Activated T-cell treated with anti-CD3 and anti-CD28 coated beads for 4 hours (primary cell): Measurements from ENCODE around the gene GPRC6A.

Source experiments
- DNase-seq: peaks from one replicate; pipeline ENCODE4 v3.0.0-alpha.2; 2020

GPRC6A gene

DNA sequence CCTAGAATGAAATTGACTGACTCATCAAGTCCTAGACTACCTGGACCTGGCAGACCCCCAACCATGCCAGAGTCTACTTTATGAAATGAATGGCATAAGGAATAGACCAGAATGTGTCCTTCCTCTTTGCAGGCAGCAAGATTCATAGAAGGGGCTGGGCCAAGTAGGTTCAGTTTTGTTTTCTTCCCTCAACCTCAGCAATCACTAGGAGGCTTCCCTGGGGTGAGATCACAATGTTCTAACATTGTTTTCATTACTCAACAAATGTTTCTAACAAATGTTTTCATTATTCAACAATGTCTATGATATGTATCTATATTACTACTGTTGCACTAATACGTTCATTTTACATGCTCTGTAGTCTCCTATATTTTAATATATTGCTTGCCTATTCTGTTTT lies 55.0 kb downstream of the GPRC6A start:
- DNase-seq, result no peak

DNA sequence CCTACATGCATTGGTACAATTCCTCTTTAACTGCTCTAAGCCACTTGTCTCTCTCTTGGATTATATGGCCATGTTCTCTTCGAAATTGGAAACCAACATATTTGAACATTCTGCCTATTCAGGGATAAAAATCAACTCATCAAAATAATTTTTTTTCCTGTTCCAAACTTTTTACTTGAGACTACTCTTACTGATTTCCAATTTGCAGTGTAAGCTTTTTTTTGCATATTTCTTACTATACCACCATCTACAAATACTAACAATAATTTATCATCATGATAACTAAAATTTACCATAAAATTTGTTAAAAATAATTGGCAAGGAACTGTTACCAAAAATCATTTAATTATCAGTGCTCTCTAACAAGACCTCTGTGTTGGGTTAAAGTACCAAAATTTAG lies 56.4 kb downstream of the GPRC6A start:
- DNase-seq, result no peak

DNA sequence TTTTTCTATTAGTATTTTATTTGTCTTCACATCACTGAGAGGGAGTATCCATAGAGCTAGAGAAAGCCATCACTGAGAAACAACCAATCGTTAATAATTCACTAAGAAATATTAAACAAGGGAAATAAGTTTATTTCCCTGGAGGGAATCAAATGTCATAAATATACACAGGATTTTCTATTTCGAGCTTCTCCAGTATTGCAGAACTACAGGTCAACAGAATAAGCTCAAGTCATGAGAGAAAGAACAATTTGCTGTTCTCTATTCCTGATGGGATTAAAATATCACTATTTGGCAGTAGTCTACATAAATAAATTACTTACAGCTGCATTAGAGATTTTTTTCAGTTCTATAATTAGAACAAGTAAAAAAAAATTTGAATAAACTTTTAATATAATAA lies 61.2 kb downstream of the GPRC6A start:
- DNase-seq, result no peak

DNA sequence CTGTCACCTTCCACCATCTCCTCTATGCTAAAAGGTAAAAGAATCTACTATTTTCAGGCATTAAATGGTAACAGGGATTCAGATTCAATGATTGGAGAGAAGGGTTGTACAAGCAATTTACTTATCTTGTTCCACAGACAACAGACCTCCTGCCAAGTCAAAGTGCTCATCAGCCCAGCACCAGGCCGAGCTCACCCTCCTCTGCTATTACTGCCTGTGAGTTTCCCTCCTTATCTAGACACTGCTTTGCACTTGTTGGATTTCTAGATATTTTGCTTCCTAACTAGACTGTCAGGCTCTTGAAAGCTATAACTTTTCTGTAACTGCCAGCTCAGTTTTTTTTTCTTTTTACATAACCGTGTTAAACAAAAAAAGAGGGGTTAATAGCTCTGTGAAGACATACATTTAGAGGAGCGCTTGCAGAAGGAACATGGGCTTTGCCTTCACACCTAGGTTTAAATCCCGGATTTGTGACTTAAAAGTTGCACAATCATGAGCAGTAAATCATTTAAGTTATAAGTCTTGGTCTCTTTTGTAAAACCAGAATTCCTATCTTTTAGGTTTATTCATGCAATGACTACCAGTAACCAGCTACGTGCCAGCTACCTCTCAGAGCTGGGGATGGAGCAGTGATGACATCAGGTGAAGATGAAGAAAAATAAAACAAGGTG lies 62.2 kb downstream of the GPRC6A start:
- DNase-seq, result no peak

DNA sequence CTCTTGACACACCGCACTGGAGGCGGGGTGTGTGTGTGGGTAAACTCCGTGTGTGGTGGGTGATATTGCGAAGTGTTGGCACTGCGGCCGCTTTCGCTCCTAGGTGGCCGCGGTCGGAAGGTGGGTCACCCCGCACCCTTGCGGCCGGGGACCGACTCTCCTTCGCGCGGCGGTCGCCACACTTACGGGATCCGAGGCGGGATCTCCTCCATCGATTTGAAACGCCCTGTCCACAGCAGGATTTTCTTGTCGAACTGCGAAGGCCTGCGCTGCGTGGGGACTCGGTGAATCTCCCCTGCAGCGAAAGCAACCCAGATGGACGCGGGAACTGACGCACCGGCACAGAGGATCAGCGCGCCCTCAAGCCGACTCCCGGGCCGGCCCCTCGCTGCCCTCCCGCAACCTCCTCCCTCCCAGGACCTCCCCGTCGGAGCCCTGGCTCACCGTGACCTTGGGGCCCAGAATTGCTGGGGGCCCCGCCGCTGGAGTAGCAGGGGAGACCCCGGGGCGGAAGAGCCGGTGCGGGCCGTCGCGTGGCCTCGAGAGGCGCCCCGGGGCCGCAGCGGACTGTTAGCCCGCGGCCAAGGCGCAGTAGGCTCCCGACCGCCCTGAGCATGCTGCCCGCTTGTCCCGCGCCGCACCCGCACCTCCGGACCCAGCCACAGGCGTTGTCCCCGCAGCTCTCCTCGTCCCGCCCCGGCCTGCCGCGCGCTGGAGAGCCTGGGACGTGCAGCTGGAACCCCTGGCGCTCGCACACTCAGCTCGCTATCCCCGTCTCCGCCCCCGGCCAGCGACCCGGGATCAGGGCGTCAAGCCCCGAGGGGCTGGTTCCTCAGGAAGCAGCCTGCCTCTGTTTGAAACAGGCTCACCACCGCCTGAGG lies 63.7 kb downstream of the GPRC6A start, which contains the start of gene FAM162B:
FAM162B (minus strand) TSS at position 759 of the 881 bp plus-strand sequence; CDS start at position 616, 143 bp downstream.
- DNase-seq, result no peak

DNA sequence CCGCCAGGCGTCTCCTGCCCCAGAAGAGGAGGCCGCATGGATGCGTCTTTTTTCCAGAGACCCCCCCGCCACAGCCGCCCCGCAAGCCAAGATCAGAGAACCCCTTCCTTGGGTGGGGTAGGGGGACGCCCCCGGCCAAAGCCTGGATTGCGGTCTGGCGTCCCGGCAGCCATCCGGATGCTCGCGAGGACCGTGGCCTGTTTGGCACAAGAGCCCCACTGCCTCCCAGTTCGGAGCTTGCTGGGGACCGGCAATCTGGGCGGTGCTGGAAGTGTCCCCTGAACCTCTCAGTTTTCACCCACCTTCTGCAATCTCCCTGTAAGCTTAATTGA lies 64.3 kb downstream of the GPRC6A start:
- no peak for DNase-seq

DNA sequence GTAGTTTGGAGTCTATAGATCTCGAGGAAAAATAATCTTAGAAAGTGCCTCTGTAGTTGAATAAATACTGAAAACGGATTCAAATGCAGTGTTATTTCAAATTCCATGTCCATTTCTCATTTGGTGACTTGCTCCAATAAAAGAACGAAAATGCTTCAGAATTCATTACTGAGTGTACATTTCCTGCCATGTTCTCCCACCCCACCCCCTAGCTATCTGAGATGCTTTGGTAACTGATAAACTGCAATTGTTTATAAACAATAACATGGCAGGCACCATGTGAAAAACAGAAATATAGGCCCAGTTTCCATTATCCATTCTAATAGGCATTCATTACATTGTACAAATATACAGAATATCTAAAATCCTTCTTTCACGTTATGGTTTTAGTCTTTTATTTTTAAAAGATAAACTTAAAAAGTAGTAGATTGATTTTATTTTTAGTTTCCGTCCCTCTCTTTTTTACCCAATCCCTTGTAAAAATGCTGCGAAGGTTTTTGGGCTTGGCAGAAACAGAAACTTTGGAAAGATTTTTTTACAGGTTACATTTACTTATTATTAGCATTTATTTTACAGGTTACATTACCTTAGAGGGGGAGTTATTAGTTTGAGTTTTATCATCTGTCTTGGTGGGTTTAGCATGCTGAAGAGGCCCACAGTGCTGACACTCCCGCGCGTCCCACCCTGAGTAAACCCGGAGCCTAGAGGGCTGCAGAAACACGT lies 64.8 kb downstream of the GPRC6A start:
- DNase-seq, result no peak

DNA sequence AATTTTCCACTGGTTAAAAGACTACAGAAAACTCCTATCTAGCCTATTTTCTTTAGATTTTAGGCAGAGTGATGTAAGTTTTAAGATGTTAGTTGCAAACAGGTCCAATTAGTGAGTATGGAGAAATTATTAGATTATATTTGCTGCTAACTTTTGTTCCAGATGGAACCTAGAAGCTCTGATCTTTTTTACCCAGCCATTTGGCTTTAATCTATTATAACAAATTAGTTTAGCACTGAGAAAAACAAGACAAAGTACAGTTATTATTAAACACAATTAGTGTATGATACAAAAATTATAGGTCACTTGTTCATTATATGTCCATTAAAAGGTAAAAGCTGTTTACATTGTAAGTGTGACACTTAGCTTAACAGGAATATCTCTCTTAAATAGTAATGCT lies 65.8 kb downstream of the GPRC6A start:
- no peak for DNase-seq

DNA sequence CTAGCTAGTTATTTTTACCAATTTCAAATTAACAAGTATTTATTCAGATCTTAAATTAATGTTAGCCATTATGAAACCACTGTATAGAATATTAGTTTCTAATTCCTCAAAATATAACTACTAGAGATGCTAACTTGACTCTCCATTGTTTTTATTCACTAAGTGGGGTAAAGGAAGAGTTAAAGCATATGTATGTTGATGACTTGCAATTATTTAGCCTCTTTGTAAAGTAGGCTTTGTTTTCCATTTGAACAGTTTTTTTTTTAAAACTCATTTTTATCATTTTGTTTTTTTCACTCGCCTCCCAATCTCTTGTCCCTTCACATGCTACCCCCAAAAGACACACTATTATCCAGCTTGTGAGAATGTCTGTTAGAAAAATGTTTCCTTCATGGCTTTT lies 66.6 kb downstream of the GPRC6A start:
- DNase-seq, result no peak

DNA sequence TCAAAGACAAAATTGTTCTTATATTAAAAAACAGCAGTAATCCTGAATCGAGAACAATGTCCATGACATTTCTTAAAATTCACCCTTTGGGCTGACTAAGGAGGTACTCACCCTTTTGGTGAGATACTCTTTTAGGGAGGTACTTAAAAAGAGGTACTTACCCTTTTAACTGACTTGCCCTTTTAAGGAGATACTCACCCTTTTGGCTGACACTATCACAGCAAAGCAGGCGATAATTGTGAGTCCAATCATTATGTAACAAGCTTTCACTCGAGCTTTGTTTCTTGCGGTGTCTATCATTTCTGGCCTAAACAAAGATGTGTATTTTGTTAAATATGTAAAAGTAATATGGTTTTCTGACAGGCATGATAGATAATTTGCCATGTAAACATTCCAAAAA lies 67.1 kb downstream of the GPRC6A start:
- DNase-seq, result no peak

DNA sequence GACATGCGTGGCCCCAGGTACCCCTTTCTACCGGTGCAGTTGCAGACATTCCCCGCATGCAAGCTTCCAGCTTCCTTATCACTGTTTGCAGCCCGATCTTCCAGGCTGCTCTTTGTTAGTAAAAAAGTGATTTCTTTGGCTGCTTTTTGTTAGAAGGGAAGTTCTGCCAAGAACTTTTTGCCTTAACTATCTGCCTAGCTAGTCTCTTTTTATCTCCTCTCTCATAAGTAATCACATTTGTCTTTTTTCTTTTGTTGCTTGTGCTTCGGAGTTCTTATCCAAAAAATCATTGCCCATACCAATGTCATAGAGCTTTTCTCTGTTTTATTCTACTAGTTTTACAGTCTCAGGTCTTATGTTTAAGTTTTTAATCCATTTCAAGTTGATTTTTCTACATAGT lies 83.7 kb downstream of the GPRC6A start:
- no peak for DNase-seq
